ENCODE measurements around the gene WIPI1.

DNA sequence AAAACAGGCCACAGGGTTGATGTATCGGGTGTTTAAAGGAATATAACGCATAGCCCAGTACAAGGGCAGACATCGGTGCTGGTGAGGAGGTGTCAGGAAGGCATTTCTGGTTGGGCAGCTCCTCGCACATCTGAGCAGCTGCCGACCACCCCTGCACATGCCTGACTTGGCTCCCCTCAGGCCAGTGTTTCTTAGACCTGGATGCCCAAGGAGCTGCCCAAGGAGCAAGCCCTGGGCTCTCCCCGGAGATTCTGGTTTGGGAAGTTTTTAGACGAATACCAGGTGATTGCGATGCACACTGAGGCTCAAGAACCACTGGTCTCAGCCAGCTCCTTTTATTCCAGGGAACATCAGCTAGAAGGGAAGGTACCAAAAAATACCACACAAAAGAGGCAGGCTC, 11.6 kb downstream of the WIPI1 start:
- TF ChIP-seq, protein P1, sequence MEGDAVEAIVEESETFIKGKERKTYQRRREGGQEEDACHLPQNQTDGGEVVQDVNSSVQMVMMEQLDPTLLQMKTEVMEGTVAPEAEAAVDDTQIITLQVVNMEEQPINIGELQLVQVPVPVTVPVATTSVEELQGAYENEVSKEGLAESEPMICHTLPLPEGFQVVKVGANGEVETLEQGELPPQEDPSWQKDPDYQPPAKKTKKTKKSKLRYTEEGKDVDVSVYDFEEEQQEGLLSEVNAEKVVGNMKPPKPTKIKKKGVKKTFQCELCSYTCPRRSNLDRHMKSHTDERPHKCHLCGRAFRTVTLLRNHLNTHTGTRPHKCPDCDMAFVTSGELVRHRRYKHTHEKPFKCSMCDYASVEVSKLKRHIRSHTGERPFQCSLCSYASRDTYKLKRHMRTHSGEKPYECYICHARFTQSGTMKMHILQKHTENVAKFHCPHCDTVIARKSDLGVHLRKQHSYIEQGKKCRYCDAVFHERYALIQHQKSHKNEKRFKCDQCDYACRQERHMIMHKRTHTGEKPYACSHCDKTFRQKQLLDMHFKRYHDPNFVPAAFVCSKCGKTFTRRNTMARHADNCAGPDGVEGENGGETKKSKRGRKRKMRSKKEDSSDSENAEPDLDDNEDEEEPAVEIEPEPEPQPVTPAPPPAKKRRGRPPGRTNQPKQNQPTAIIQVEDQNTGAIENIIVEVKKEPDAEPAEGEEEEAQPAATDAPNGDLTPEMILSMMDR (conservative IDR thresholded peaks at IDR 0.05; ENCODE audit: low read depth, low read length) = no peak
- TF ChIP-seq EZH2 (IDR thresholded peaks at IDR 0.05; ENCODE audit: low read length, unreplicated experiment) = no peak
- no peak for TF ChIP-seq EZH2phosphoT487 (IDR thresholded peaks at IDR 0.05; ENCODE audit: borderline replicate concordance, low read length)

Measured in PC-3 (cell line).